ENCODE results near the gene STN1. TPM values are rescaled to one million over a fixed set of nuclear protein-coding genes. Genes with fewer than 3 reads are reported as not detected.

STN1 gene
- total RNA-seq, 1 experiment from 2014 or later, result 74.7 TPM

GRCh38 chr10:103923502-103923901 is 5.5 kb upstream of the STN1 start:
- no TSS peak for BruUV-seq (replicated peaks)
- no peaks in the 10 kb centered on the region for H3K27me3 ChIP-seq (ENCODE audit: insufficient read depth, low read length)
- peaks cover 11 to 36% of the 10 kb centered on the region in 2 experiments for H3K4me1 ChIP-seq (ENCODE audit: control insufficient read depth in 1 of 2, insufficient read depth in 2 of 2, low read length in 2 of 2)
- ChIA-PET POLR2A (no interaction called here), RAD21 (ENCODE audit: low non-redundant PET in 1 of 2, low total read pairs in 2 of 2, uncharacterized antibody in 2 of 2, unreplicated experiment in 2 of 2) (no interaction called here), CTCF (no interaction called here)
- H3K9me2 ChIP-seq (ENCODE audit: insufficient read depth), result no peaks in the 10 kb centered on the region
- 0 out of 2 replicates have a peak overlapping the region, but pooled peaks have one; percentile 8 for H3K4me2 ChIP-seq (ENCODE audit: low read length)
- TF ChIP-seq EZH2phosphoT487 (IDR thresholded peaks at IDR 0.05; ENCODE audit: borderline replicate concordance) (no peak), SIN3A (IDR thresholded peaks at IDR 0.05; ENCODE audit: low read depth) (no peak), ZBTB33 (IDR thresholded peaks at IDR 0.05; ENCODE audit: extremely low read depth, insufficient replicate concordance, low read length) (no peak), ZNF274 (IDR thresholded peaks at IDR 0.05; ENCODE audit: low read depth, low read length) (no peak), ATF3 (IDR thresholded peaks at IDR 0.05) (no peak), SP1 (IDR thresholded peaks at IDR 0.05; ENCODE audit: low read depth) (no peak), ELF1 (IDR thresholded peaks at IDR 0.05; ENCODE audit: borderline replicate concordance, low read depth) (no peak), MAX (IDR thresholded peaks at IDR 0.05) (no peak), EGR1 (IDR thresholded peaks at IDR 0.05; ENCODE audit: low read depth) (no peak), SRF (IDR thresholded peaks at IDR 0.05; ENCODE audit: low read depth) (no peak)
- intact Hi-C loops (cut with micrococcal nuclease), result loop anchor here (5.0 kb wide), 1 partner anchor 44 kb away; the partner anchor contains the start of gene SLK
- DNase-seq (ENCODE audit: low read depth, low spot score) (no peak), ATAC-seq (no peak)
- H3K4me3 ChIP-seq (replicated peaks in 1 of 2; ENCODE audit: low read depth in 1 of 2, low read length in 2 of 2), result no peak overlapping the region
- no peak overlapping the region for H3K27ac ChIP-seq (ENCODE audit: low read depth, low read length)
- peak overlapping the region; percentile 12 for H2AFZ ChIP-seq (ENCODE audit: low read depth, low read length, poor library complexity, severe bottlenecking)
- no peak overlapping the region for H3K9ac ChIP-seq (ENCODE audit: low read length)
- H3K9me3 ChIP-seq (ENCODE audit: control insufficient read depth in 1 of 2, insufficient read depth in 1 of 2, low read depth in 1 of 2, low read length in 2 of 2), result no peaks in the 10 kb centered on the region
- H3K79me2 ChIP-seq (ENCODE audit: insufficient read depth, low read length), result no peaks in the 10 kb centered on the region
- H3K36me3 ChIP-seq (ENCODE audit: control insufficient read depth in 1 of 2, insufficient read depth in 2 of 2, low read length in 2 of 2), result no peaks in the 10 kb centered on the region
- H4K20me1 ChIP-seq (ENCODE audit: insufficient read depth), result no peaks in the 10 kb centered on the region
